GM21447 (cell line): ENCODE results near the gene KSR2.
"Not testable (repeated sequence)": the region's sequence is repeated elsewhere in the genome, so short reads cannot be mapped to it uniquely, and the experiment has no call there.

Experiments
- ATAC-seq: cut with Tn5 transposase; IDR thresholded peaks from one replicate; pipeline ENCODE4 v1.9.1; 2021; ENCODE audit not compliant: unreplicated experiment

The KSR2 gene

DNA sequence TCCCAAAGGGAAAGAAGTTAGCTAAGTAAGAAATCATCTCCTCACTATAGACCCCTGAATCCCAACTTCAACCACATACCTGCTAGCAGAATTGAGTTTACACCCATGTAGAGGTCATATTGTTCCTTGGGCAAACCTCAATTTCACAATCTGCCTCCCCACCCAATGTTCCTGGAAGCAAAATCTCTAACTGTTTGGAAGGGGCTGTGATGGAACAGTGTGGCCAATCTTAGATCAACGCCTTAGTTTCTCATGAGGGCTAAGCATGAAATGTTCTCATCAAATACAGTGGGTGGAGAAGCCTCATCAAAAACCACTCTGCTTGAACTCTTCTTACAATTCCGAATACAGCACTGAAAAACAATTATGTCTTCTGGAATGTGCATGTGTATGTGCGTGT lies 323.3 kb downstream of the KSR2 start:
- ATAC-seq: no peak

DNA sequence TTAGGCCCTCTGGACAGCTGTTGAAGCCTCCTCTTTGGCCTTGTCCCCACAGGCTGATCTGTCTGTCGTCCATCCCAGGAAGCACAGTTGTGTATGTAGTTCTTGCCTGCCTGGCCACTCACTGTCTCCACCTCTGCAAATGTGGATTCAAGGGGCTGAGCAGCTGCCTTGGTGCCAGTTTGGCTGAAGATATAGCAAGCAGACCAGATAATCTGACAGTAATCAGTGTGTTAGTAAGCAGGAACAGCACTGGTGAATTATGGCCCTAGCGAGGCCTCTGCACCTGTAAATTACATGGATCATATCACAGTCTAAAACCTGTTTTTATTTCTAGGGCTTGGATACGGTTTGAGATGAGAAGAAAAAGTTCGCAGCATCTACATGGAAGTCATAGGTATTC lies 324.8 kb downstream of the KSR2 start:
- ATAC-seq: no peak

DNA sequence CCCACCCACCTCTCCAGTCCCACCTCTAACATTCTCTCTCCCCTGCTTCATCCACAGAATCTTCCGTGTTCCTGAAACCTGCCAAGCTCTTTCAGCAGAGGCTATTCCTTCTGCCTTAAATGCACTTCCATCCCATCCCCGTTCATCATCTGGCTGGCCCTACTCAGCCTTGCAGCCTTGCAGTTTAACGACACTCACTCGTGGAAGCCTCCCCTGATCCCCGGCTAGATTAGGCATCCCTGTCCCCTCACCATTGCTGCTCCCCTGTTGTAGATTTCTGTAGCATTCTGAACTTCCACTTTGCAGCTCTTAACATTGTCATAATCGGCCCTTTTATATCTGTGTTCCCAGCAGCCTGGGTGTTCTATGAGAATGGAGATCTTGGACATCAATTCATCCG lies 326.9 kb downstream of the KSR2 start:
- ATAC-seq: no peak

DNA sequence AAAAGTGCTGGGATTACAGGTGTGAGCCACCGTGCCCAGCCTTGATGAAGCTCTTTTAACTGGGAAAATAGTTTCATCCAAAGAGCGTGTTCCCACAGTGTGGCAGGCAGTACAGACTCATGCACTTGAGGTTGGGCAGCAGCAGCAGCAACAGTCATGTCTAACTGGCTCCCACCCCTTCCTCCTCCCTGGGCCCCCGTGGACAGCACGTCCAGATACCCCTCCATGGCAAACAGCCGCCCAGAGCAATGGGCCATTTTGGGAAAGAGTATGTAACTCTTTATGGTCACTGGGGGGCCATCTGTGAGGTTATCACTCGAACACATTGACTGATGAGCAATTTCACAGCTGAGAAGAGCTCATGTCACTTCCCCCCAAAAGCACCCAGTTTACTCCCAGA lies 328.3 kb downstream of the KSR2 start:
- ATAC-seq: no peak

DNA sequence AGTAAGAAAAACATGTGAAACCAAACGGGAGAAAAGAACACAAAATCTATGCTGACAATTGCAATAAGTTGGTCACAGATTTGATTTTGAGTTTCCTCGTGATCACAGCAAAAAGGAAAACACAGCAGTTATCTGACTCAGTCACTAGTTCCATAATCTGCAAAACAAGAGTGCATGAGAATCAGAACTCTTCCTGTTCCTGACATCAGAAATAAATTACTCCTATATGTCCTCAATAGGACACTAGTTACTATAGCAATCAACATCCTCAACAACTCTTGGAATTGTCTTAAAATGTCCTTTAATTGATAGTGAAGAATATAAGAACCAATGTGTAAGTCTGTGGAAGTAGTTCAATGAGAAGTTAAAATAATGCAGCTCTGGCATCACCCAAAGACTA lies 339.3 kb downstream of the KSR2 start:
- ATAC-seq: no peak

DNA sequence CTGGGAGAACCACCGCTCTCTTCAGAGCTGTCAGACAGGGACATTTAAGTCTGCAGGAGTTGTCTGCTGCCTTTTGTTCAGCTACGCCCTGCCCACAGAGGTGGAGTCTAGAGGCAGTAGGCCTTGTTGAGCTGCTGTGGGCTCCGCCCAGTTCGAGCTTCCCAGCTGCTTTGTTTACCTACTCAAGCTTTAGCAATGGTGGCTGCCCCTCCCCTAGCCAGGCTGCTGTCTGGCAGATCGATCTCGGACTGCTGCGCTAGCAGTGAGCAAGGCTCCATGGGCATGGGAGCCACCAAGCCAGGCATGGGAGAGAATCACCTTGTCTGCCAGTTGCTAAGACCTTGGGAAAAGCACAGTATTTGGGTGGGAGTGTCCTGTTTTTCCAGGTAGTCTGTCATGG lies 340.1 kb downstream of the KSR2 start:
- not testable (repeated sequence) for ATAC-seq

DNA sequence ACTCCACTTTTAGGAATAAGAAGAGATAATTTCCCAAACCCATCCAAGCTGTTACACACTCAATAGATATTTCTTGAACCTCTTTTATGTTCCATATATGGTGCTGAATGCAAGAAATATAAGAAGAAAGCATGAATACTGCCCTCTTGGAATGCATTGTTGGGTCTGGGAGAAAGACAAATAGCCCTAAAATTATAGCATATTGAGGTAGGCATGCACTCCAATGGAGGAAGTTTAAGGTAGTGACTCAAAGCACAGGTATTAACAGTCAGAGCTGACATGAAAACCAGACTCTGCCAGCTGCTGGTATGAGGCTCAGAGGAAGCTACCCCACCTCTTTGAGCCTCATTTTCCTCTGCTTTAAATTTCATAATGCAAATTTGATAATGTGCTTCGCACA lies 346.0 kb downstream of the KSR2 start:
- no peak for ATAC-seq

DNA sequence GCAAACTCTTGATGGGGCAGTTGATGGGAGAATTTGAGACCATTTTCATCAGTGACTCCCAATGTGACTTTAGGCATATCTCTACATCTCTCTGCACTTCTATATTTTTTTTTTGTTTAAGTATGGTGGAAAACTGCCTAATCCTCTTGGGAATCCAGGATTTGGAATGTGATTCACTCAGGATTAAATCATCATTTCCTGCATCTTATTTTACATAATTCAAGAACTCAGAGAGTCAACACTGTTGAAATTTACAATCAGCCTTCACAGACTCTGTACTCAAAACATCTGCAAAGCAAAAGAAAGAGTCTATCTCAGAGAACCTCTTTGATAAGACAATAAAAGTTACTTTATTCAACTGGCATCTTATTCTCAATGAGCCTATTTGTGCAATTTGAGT lies 346.7 kb downstream of the KSR2 start:
- ATAC-seq: no peak

DNA sequence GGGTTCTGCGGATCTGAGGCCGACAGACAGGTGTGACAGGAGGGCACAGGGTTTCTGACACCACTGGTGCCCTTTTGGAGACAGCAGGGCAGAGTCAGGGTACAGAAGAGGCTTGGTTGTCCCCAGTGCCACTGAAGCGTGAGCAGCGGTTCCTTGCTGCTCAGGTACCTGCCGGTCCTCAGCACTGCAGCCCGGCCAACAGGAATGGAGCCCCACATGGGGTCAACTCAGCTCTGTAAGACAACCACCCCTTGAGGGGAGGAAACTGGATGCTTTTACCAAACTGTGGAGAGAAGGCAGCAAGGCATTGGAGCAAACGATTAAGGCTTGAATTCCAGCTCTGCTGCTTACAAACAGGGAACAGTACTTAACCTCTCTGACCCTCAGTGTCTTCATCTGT lies 361.0 kb downstream of the KSR2 start:
- no peak for ATAC-seq

DNA sequence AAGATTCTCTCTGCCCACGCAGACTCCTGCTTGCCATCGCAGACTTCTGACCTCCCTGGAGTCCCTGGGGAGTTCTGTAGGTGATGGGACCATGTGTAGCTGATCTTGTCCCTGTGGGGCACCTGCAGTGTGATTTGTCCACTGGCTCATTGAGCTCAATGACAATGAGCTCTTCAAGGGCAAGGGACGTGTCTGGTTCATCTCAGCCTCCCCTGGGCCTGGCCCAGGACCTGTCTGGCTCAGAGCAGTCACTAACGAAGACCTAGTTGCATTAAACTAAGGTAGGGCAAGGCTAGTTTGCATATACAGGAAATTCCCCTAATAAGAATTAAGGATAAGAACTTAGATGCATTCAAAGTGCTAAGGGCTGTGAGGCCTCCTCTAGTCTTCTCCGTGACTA lies 361.8 kb downstream of the KSR2 start:
- ATAC-seq: no peak

DNA sequence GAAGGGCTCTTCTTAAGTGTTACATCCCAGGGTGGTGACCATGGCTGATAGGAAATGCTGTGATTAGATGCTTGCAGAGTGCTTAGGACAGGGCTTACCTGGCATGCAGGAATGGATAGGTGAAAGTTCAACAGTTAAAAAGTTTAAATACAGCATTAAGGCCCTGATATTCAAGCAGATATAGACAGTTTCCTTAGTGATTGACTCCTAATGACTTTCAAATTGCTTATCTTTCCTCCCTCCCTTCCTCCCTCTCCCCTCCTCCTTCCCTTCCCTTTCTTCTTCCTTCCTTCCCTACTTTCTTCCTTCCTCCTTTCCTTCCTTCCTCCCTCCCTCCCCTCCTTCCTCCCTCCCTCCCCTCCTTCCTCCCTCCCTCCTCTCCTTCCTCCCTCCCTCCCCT lies 362.8 kb downstream of the KSR2 start:
- no peak for ATAC-seq

DNA sequence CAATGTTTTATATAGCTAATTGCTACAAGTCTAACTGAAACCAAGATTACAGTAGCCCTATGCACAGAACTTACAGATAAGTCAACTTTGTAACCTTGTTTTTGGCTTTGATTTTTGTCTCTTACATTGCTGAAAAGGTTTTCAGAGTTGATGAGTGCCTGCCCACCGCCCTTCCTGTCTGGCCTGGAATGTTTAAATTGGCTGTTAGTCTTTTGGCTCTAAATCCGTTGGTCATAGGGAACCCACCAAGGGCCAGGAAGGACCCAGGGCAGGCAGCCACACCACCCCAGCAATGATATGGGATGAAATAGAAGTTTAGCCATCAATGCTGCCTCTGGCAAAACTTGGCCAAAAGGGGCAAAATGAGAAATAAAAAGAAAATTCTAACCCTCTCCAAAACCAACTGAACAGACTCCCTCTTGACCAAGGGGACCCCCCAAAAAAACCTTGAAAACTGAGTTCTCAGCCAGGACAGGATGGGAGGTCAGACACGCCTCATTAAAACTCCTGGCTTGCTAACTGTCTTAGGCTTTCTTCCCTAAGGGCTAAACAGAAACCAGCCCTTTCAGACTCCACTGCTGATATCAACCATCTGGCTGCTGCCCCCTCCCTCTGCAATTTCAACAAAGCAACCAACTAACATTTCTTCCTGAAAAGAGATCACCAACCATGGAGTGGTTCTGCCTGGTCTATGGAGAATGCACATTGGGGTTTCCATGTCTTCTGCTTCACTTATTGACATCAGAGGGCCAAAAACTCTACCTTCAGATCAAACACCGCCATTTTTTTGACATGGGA lies 365.3 kb downstream of the KSR2 start:
- ATAC-seq: no peak

DNA sequence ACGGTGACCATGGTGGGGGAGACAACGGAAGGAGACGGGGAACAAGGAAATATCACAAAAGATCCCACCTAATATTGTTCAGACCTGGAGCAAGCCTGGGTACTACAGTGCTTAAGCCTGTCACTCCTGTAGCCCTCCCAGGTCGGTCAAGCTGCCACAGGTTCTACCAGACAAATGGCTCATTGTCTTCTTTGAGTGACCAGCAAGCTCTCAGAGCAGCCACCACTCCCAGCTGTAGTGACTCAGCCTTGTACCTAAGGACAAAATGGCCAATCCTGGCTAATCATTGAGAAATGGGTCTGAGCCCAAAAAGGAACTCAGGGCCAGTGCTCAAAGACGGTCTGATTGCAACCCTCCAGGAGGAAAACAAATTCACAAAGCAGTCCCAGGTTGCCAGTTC lies 368.9 kb downstream of the KSR2 start:
- ATAC-seq: no peak

DNA sequence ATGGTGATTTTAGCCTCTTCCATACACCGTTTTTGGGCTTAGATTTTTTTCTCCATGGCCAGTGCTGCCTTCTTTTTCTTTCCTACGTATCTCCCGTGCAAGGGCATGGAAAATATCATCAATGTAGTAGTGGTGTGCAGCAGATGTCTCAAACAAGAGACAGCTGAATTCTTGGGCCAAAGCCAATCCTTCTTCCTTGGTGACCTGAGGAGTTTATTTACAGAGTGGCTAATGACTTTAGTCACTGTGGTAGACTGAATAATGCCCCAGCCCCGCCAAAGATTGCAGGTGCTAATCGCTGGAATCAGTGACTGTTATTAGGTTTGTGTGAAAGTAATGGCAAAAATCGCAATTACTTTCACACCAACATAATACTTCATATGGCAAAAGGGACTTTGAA lies 371.8 kb downstream of the KSR2 start:
- no peak for ATAC-seq

DNA sequence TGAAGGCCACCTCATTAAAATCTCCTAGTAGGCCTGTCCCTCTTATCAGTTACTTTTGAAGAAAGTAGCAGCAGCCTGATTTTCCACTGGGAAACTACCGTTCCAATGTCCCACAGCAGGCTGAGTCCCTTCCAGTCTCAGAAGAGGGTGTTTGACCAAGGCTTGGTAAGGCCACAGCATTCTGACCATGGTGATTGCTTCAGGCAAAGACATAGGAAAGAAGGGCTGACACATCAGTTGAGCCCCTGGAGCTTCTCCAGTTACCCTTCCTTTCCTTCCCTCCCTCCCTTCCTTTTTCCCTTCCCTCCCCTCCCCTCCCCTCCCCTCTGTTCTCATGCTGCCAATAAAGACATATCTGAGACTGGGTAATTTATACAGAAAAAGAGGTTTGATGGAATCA lies 373.0 kb downstream of the KSR2 start:
- ATAC-seq: no peak

DNA sequence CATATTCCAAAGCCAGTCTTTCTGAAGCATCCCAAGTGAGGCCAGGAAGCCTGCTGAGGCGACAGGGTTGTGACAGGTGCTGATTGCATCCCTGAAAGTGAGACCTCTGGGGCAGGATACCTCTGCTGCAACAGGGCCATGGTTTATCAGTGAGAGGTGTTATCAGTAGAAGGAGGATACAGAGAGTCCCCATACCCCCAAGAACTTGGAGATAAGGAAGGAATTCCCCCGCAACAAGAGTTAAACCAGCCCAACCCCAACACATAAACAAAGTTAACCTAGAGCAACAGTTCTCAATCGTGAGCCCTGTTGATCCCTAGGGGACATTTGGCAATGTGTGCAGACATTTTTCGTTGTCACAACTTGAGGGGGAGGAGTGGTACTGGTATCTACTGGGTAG lies 374.3 kb downstream of the KSR2 start:
- no peak for ATAC-seq

DNA sequence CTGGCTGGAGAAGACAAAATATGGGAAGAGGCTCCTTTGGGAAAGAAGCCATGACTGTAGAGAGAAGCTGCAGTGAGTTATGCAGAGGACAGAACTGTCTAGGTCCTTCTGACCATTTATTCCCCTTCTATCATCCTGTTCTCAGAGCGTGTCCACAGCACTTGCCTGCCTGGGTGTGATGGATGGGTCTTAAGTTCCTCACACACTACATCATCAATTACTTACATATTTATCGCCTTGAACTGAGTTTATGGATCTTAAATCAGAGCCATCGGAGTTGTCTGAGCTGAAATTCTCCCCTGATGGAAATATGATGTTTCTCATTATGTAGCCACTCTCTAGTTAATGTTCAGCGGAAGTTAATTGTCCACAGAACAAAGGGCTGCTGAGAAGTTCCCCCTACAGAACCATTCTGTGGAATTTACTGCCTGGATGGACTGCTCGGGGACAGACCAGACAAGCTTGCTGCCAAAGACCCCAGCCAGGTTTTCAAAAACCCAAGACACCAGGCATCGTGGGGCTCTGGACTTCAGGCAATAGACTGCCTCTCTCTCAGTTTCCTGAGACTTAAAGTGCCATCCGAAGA lies 374.9 kb downstream of the KSR2 start:
- no peak for ATAC-seq

DNA sequence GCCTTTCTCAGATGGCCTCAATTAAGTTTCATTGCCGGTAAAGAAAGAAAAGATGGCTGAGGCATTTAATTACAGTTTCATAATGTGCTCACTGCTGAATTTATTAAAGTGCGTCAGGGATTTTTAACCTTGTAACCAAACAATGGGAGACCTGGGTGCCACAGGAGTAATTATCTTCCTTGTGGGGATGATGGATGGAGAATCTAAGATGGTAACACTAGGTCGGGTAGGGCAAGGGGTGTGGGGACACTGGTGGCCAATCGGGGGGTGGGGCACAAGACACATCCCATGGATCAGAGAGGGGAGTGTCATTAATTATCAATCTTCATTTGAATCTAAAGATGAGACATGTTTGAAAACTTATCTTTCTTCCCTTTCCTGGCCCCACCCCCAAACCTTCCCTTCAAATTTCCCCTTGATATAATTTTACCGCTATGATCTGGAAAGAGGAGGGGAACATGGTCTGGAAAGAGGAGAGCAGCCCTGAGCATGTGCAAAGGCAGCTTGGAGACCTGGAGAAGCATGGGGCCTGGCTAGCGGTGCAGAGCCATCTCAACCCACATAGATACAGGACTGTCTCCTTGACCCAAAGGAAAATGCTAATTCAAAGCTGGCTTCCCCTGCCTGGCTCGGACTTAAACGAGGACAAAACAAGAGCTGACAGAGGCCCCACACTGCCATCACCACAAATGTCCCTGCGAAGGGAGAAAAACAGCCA lies 376.0 kb downstream of the KSR2 start:
- ATAC-seq: no peak

DNA sequence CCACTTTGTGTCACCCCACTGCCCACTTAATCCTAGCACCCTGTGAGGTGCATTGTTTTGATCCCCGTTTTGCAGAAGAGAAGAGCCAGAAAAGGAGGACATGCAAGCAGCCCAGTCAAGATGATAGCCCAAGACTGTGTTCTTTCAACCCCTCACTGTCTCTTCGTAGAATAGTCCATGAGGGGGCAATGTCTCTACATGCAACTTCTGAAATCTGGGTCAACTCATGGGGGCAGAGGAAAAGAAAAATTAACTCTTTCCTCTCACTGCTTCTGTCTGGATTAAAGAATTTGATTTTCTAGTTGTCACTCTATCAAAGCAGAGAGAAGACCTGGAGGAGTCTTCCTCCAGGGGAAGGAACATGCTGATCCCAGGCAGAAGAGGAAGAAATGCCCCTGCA lies 377.8 kb downstream of the KSR2 start:
- ATAC-seq: no peak

DNA sequence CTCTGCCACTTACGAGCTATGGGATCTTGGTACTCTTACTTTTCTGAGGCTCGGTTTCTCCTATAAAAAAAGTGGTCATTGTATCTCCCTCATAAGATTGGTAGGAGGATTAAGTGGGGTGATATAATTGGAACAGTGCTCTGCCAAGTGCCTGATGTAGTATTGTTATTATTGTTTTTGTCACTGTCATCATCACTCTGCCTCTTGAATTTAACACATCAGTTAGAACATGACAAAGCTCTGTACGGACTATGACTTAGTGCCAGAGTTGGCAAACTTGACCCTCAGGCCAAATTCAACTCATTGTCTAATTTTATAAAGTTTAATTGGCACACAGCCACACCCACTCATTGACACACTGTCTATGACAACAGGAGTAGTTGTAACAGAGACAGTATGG lies 378.4 kb downstream of the KSR2 start:
- no peak for ATAC-seq

DNA sequence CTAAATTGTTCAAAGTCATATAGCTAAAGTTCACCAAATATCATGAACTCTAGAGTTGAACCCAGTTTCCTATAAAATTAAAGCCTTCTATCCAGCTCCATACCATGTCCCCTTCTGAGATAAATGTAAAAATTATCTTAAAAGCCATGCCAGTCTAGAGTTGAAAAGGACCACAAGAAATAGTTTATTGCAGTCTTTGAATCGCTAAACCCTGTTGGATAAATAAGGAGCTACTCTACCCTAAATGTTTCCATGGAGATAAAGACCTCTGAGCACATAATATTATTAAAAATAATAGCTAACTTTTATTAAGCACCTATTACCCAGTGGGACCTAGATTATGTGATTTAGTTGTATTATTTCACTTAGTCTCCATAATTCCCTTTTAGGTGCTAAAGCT lies 379.8 kb downstream of the KSR2 start:
- no peak for ATAC-seq

DNA sequence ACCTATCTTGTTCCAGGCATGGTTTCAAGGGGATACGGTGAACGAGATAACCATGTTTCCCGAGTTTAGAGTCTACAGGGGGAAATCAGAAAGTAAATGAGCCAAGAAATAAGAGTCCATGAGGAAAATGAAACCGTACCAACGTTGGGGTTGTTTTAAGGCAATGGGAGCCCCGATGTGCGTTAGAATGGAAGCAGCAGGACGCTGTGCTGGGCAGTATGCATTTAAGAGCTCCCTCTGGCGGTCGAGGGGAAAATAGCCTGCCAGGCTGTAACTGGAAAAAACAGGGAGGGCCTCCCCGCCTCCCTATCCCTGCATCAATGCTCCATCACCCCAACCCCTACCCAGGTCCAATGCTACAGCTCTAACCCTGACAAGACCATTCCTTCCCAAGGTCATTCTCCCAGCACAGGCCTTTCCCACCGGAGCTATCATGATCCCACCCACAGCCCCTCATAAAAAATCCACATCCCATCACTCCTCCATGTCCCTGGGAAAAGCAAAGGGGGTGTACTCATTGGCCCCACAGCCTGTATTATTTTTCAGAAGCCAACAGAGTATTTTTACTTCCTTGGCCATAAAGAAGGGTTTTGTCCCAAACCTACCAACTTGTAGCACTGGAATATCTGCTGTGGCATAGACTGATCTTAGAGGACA lies 381.0 kb downstream of the KSR2 start:
- no peak for ATAC-seq
